IMR-90 (cell line): ENCODE measurements around the gene PRKCE. TPM values are rescaled to one million over a fixed set of nuclear protein-coding genes. Genes with fewer than 3 reads are reported as not detected.

Source experiments
- ATAC-seq: fragments of 200-7000 bp; cut with Tn5 transposase; 2 replicates; pipeline ENCODE4 v1.9.1; 2020; ENCODE audit warnings: low read depth, mild to moderate bottlenecking, moderate library complexity
- BruUV-seq: library from RNA; stranded (reverse); fragments of 400-500 nt; replicated peaks from 2 replicates; lab custom pipeline; 2021; lab: Mats Ljungman, UMichigan
- CTCF ChIA-PET: fragments of 300-600 bp; formaldehyde crosslinking; extraction: SDS; loops from one replicate; lab custom pipeline; 2021; ENCODE audit warnings: antibody characterized with exemption; lab: Yijun Ruan, JAX
- POLR2A ChIA-PET: fragments of 300-600 bp; sonication (Branson Sonifier 250); formaldehyde crosslinking; loops from one replicate; lab custom pipeline; 2022; ENCODE audit warnings: antibody characterized with exemption; ENCODE audit not compliant: unreplicated experiment; lab: Charles Lee
- DNase-seq: peaks from one replicate; pipeline ENCODE4 v3.0.0; 2013
- H2AFZ ChIP-seq: replicated peaks from 2 replicates; pipeline ENCODE3; 2013; ENCODE audit warnings: low read length, mild to moderate bottlenecking; ENCODE audit not compliant: poor library complexity
- H2AK5ac ChIP-seq: 2 replicates; pipeline ENCODE4 v1.6.1; 2013; ENCODE audit warnings: low read depth, low read length, inconsistent platforms
- H2AK9ac ChIP-seq: replicated peaks from 2 replicates; pipeline ENCODE3; 2013; ENCODE audit warnings: mild to moderate bottlenecking, low read depth, low read length, moderate library complexity; ENCODE audit not compliant: poor library complexity
- H2BK120ac ChIP-seq: 2 replicates; pipeline ENCODE4 v1.6.1; 2013; ENCODE audit warnings: low read depth, low read length, inconsistent platforms
- H2BK15ac ChIP-seq: 3 replicates; pipeline ENCODE4 v1.6.1; 2013; ENCODE audit warnings: low read depth, low read length, inconsistent platforms
- H2BK20ac ChIP-seq: 2 replicates; pipeline ENCODE4 v1.6.1; 2013; ENCODE audit warnings: low read depth, mild to moderate bottlenecking, inconsistent platforms, low read length, moderate library complexity
- H2BK5ac ChIP-seq: 2 replicates; pipeline ENCODE4 v1.6.1; 2013; ENCODE audit warnings: mild to moderate bottlenecking, low read depth, low read length, inconsistent platforms; ENCODE audit not compliant: poor library complexity, severe bottlenecking
- H3K14ac ChIP-seq: replicated peaks from 2 replicates; pipeline ENCODE4 v1.6.1; 2013; ENCODE audit warnings: low read depth, low read length, inconsistent platforms
- H3K18ac ChIP-seq: 2 replicates; pipeline ENCODE4 v1.6.1; 2013; ENCODE audit warnings: low read depth, low read length, control low read depth
- H3K23ac ChIP-seq: 2 replicates; pipeline ENCODE4 v1.6.1; 2013; ENCODE audit warnings: low read depth, low read length, inconsistent platforms
- H3K27ac ChIP-seq: 2 replicates; pipeline ENCODE4 v1.5.1; 2013; ENCODE audit warnings: mild to moderate bottlenecking, control low read depth, low read length; ENCODE audit not compliant: insufficient read depth
- H3K27me3 ChIP-seq: 2 replicates; pipeline ENCODE4 v1.6.1; 2013; ENCODE audit warnings: low read length; ENCODE audit not compliant: control insufficient read depth, insufficient read depth
- H3K36me3 ChIP-seq: 2 replicates; pipeline ENCODE4 v1.6.1; 2013; ENCODE audit warnings: low read length, mixed read lengths; ENCODE audit not compliant: control insufficient read depth, insufficient read depth
- H3K4ac ChIP-seq: 2 replicates; pipeline ENCODE4 v1.6.1; 2013; ENCODE audit warnings: low read depth, low read length, inconsistent platforms
- H3K4me1 ChIP-seq: 2 replicates; pipeline ENCODE4 v1.6.1; 2013; ENCODE audit warnings: low read length, mixed read lengths; ENCODE audit not compliant: control insufficient read depth, insufficient read depth
- H3K4me2 ChIP-seq: 2 replicates; pipeline ENCODE4 v1.6.1; 2013; ENCODE audit warnings: low read depth, mild to moderate bottlenecking, control low read depth, low read length, moderate library complexity
- H3K4me3 ChIP-seq: 2 replicates; pipeline ENCODE4 v1.5.1; 2013; ENCODE audit warnings: low read depth, mild to moderate bottlenecking, control low read depth, low read length, moderate library complexity; ENCODE audit not compliant: insufficient read depth
- H3K56ac ChIP-seq: 2 replicates; pipeline ENCODE4 v1.6.1; 2013; ENCODE audit warnings: low read length, inconsistent platforms; ENCODE audit not compliant: insufficient read depth; ENCODE audit errors: extremely low read depth
- H3K79me1 ChIP-seq, 2 experiments: 2 replicates each; pipeline ENCODE4 v1.6.1; 2013; ENCODE audit warnings: low read length in 2 of 2, inconsistent platforms in 1 of 2, low read depth in 1 of 2
- H3K9ac ChIP-seq: 2 replicates; pipeline ENCODE4 v1.6.1; 2013; ENCODE audit warnings: low read depth, low read length, control low read depth
- H3K9me1 ChIP-seq: 2 replicates; pipeline ENCODE4 v1.6.1; 2013; ENCODE audit warnings: low read length, inconsistent platforms; ENCODE audit not compliant: insufficient read depth
- H3K9me3 ChIP-seq: 2 replicates; pipeline ENCODE4 v1.6.1; 2013; ENCODE audit warnings: low read length; ENCODE audit not compliant: control insufficient read depth, insufficient read depth
- H4K20me1 ChIP-seq: 2 replicates; pipeline ENCODE4 v1.6.1; 2013; ENCODE audit warnings: low read length, inconsistent platforms; ENCODE audit not compliant: insufficient read depth
- H4K5ac ChIP-seq: 2 replicates; pipeline ENCODE4 v1.6.1; 2013; ENCODE audit warnings: mild to moderate bottlenecking, low read depth, low read length, control low read depth
- H4K8ac ChIP-seq, 2 experiments: 2 replicates each; pipeline ENCODE4 v1.6.1; 2013; ENCODE audit warnings: low read depth in 2 of 2, low read length in 2 of 2, control low read depth in 1 of 2, inconsistent platforms in 1 of 2
- H4K91ac ChIP-seq: 2 replicates; pipeline ENCODE4 v1.6.1; 2013; ENCODE audit warnings: low read depth, low read length, inconsistent platforms; ENCODE audit not compliant: insufficient read depth
- BHLHE40 ChIP-seq: fragments of 150-350 bp; IDR thresholded peaks from 2 replicates; pipeline ENCODE4 v1.6.1; 2016; ENCODE audit warnings: mild to moderate bottlenecking, low read depth, low read length
- CEBPB ChIP-seq: IDR thresholded peaks from 2 replicates; pipeline ENCODE4 v1.6.1; 2012; ENCODE audit warnings: low read depth, low read length, improper control_type of control experiment
- CHD1 ChIP-seq: IDR thresholded peaks from 2 replicates; pipeline ENCODE4 v1.6.1; 2012; ENCODE audit warnings: low read depth, low read length, improper control_type of control experiment
- FOS ChIP-seq: fragments of 150-350 bp; IDR thresholded peaks from 2 replicates; pipeline ENCODE4 v1.6.1; 2016; ENCODE audit warnings: low read depth, low read length
- MAFK ChIP-seq: IDR thresholded peaks from 2 replicates; pipeline ENCODE4 v1.6.1; 2012; ENCODE audit warnings: low read depth, low read length, improper control_type of control experiment
- MXI1 ChIP-seq: IDR thresholded peaks from 2 replicates; pipeline ENCODE4 v1.6.1; 2012; ENCODE audit warnings: low read depth, mild to moderate bottlenecking, low read length, moderate library complexity, borderline replicate concordance
- NFE2L2 ChIP-seq: fragments of 150-350 bp; IDR thresholded peaks from 2 replicates; pipeline ENCODE4 v1.6.1; 2016; ENCODE audit warnings: low read depth, mild to moderate bottlenecking, low read length
- POLR2A ChIP-seq: IDR thresholded peaks from 2 replicates; pipeline ENCODE4 v1.6.1; 2012; ENCODE audit warnings: mild to moderate bottlenecking, low read depth, low read length
- RAD21 ChIP-seq: IDR thresholded peaks from 2 replicates; pipeline ENCODE4 v1.6.1; 2012; ENCODE audit warnings: low read length, improper control_type of control experiment
- RCOR1 ChIP-seq: IDR thresholded peaks from 2 replicates; pipeline ENCODE4 v1.6.1; 2012; ENCODE audit warnings: mild to moderate bottlenecking, low read length, improper control_type of control experiment; ENCODE audit not compliant: insufficient replicate concordance
- RFX5 ChIP-seq: IDR thresholded peaks from 2 replicates; pipeline ENCODE4 v1.8.0; 2012; ENCODE audit warnings: low read depth, mild to moderate bottlenecking, low read length, moderate library complexity
- SMC3 ChIP-seq: fragments of 150-350 bp; IDR thresholded peaks from 2 replicates; pipeline ENCODE4 v1.6.1; 2016; ENCODE audit warnings: low read depth, mild to moderate bottlenecking, antibody characterized with exemption, low read length, moderate library complexity
- USF2 ChIP-seq: fragments of 150-350 bp; IDR thresholded peaks from 2 replicates; pipeline ENCODE4 v1.6.1; 2017; ENCODE audit warnings: mild to moderate bottlenecking, antibody characterized with exemption, low read length, low read depth
- WGBS, 2 experiments: methylation state at CpG; one replicate each; pipeline versions ENCODE4 v1.1.5 to v1.1.7; 2013; ENCODE audit warnings: missing lambda C conversion rate in 2 of 2; ENCODE audit not compliant: insufficient read length in 1 of 2; ENCODE audit errors: extremely low coverage in 2 of 2; 5-methylcytosine and 5-hydroxymethylcytosine counted together
- dilution Hi-C: fragments of 300-500 bp; cut with HindIII; formaldehyde crosslinking; loops from one replicate; pipeline ENCODE4 v1.14.3; 2018; ENCODE audit warnings: low sequenced_read_pairs; ENCODE audit not compliant: unreplicated experiment
- in situ Hi-C: fragments of 300-500 bp; cut with MboI; formaldehyde crosslinking; loops from 3 replicates; pipeline ENCODE4 v1.14.3; 2019; ENCODE audit warnings: low sequenced_read_pairs, inconsistent platforms, mixed read lengths
- intact Hi-C: fragments of 100-400 bp; cut with micrococcal nuclease; formaldehyde crosslinking; loops from 2 replicates; pipeline ENCODE4 v1.10.0; 2022
- polyA plus RNA-seq, 3 experiments: library from polyadenylated mRNA; depleted of rRNA; stranded (reverse); fragments of >200 nt; gene quantifications; 2 replicates each; pipeline ENCODE4 v1.2.3, GENCODE V29; 2012; ENCODE audit warnings: low replicate concordance in 1 of 3
- total RNA-seq: library from RNA; depleted of rRNA; stranded (reverse); fragments of >200 nt; gene quantifications from 2 replicates; pipeline ENCODE4 v1.2.3, GENCODE V29; 2012
- TF ChIP-seq, protein P1 (sequence below): fragments of 150-350 bp; IDR thresholded peaks from 2 replicates; pipeline ENCODE4 v1.6.1; 2016; ENCODE audit warnings: low read depth, mild to moderate bottlenecking, low read length, moderate library complexity, borderline replicate concordance

Gene PRKCE
- total and polyA plus RNA-seq, 2 of the 4 experiments (the other 2 are of a cell fraction), result 8.1 to 32.4 TPM

- H2AK9ac ChIP-seq, result no peak overlapping the region
- H2AFZ ChIP-seq, result no peak overlapping the region
- H3K4me2 ChIP-seq, result peak overlapping the region; percentile 66
- peak overlapping the region; percentile 93 for H2BK120ac ChIP-seq
- peak overlapping the region; percentile 84 for H3K14ac ChIP-seq
- H4K91ac ChIP-seq, result peak overlapping the region; percentile 77
- intact Hi-C loops (loop anchor here (2.0 to 5.0 kb wide), 2 partner anchors 15 to 79 kb away; no protein-coding TSS in a partner anchor), dilution Hi-C loops (no loop called here), in situ Hi-C loops (no loop called here)
- no TSS peak for BruUV-seq
- peak; percentile 80 for ATAC-seq
- no peaks in the 10 kb centered on the region for H4K20me1 ChIP-seq
- peak overlapping the region; percentile 25 to 88 for H4K8ac ChIP-seq
- peak overlapping the region; percentile 97 for H2BK5ac ChIP-seq
- peak overlapping the region; percentile 85; the same call in 1 of the 2 replicates for H3K27ac ChIP-seq
- ChIA-PET CTCF (interaction anchor here (1.3 to 1.9 kb wide), 2 partner anchors 13 to 35 kb away, joined by 3 to 7 read pairs; no protein-coding TSS in a partner anchor), POLR2A (interaction anchor here (0.5 to 1.4 kb wide), 4 partner anchors 14 to 200 kb away, joined by 3 to 8 read pairs (median 4); partner anchors contain the start of gene EPAS1)
- peak overlapping the region; percentile 79 for H2AK5ac ChIP-seq
- peak overlapping the region; percentile 80 for H3K56ac ChIP-seq
- peak overlapping the region; percentile 13; the same call in 1 of the 2 replicates for H3K9ac ChIP-seq
- peaks cover 12% of the 10 kb centered on the region for H3K4me1 ChIP-seq
- peak overlapping the region; percentile 68; the same call in 1 of the 3 replicates for H2BK15ac ChIP-seq
- H3K4ac ChIP-seq, result peak overlapping the region; percentile 85
- peak overlapping the region; percentile 92 for H2BK20ac ChIP-seq
- peaks cover 15% of the 10 kb centered on the region for H3K9me1 ChIP-seq
- 0 out of 2 replicates have a peak, but pooled peaks cover 3% of the 10 kb centered on the region for H3K9me3 ChIP-seq
- H3K36me3 ChIP-seq, result peaks cover 3% of the 10 kb centered on the region; the same call in 1 of the 2 replicates
- H3K27me3 ChIP-seq, result no peaks in the 10 kb centered on the region
- WGBS, 2 experiments, result no CpG with 5 or more reads among the region's 4 CpGs
- H4K5ac ChIP-seq, result peak overlapping the region; percentile 69
- peak; percentile 100 for DNase-seq
- peak overlapping the region; percentile 89 for H3K23ac ChIP-seq
- H3K18ac ChIP-seq, result peak overlapping the region; percentile 88
- H3K4me3 ChIP-seq, result no peak overlapping the region
- H3K79me1 ChIP-seq, result peaks cover 8 to 36% of the 10 kb centered on the region in 2 experiments
- TF ChIP-seq POLR2A (no peak), CHD1 (peak; percentile 70; the same call in 1 of the 2 replicates), RCOR1 (peak; percentile 17), RFX5 (no peak), USF2 (no peak), FOS (peak; percentile 54; the same call in 1 of the 2 replicates), RAD21 (peak; percentile 19), CEBPB (peak; percentile 35; the same call in 1 of the 2 replicates), SMC3 (no peak), MXI1 (peak; percentile 51; the same call in 1 of the 2 replicates), NFE2L2 (peak; percentile 42; the same call in 1 of the 2 replicates), MAFK (peak; percentile 79), BHLHE40 (no peak)
- TF ChIP-seq, protein P1, sequence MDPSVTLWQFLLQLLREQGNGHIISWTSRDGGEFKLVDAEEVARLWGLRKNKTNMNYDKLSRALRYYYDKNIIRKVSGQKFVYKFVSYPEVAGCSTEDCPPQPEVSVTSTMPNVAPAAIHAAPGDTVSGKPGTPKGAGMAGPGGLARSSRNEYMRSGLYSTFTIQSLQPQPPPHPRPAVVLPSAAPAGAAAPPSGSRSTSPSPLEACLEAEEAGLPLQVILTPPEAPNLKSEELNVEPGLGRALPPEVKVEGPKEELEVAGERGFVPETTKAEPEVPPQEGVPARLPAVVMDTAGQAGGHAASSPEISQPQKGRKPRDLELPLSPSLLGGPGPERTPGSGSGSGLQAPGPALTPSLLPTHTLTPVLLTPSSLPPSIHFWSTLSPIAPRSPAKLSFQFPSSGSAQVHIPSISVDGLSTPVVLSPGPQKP, result no peak
These were observed 446.4 kb downstream of the PRKCE start for GRCh38 chr2:46097714-46098480.
